HepG2 (cell line): ENCODE results near the gene KRT27. TPM values are rescaled to one million over a fixed set of nuclear protein-coding genes. Genes with fewer than 3 reads are reported as not detected.
A peak's percentile ranks its signal among the peaks of the same experiment; 100 is the strongest.
"Not testable (repeated sequence)": the region's sequence is repeated elsewhere in the genome, so short reads cannot be mapped to it uniquely, and the experiment has no call there.

Experiments used
- ATAC-seq: fragments of 200-7000 bp; cut with Tn5 transposase; 3 replicates; pipeline ENCODE4 v1.9.1; 2020; ENCODE audit warnings: mild to moderate bottlenecking, moderate library complexity
- BruUV-seq: library from RNA; stranded (reverse); fragments of 400-500 nt; replicated peaks from 2 replicates; lab custom pipeline; 2021; lab: Mats Ljungman, UMichigan
- CTCF ChIA-PET: fragments of 300-600 bp; formaldehyde crosslinking; extraction: SDS; loops from one replicate; lab custom pipeline; 2021; ENCODE audit warnings: low total read pairs, inconsistent platforms, low intra/inter-chr PET ratio; lab: Yijun Ruan, JAX
- POLR2A ChIA-PET: fragments of 350-600 bp; sonication (Branson Sonifier 250); formaldehyde crosslinking; loops from one replicate; lab custom pipeline; 2020; ENCODE audit warnings: antibody characterized with exemption, inconsistent platforms; lab: Yijun Ruan, JAX
- DNase-seq: peaks from one replicate; pipeline ENCODE4 v3.0.0-alpha.2; 2015; ENCODE audit warnings: low spot score
- FAIRE-seq: peaks from 3 replicates; lab custom pipeline; 2011; peaks lifted over from hg19 to GRCh38; lab: Jason Lieb, UNC
- H2AFZ ChIP-seq: one replicate; pipeline ENCODE4 v1.6.1; 2011; ENCODE audit warnings: low read length, inconsistent platforms
- H3K27ac ChIP-seq: fragments of 300-600 bp; 3 replicates; pipeline ENCODE4 v1.8.0; 2011; ENCODE audit warnings: mixed run types, mild to moderate bottlenecking, mixed read lengths, low read length, inconsistent platforms; ENCODE audit not compliant: insufficient read depth; ENCODE audit errors: extremely low read length
- H3K27me3 ChIP-seq, 2 experiments: fragments of 200-600 bp in 1 of 2; 2 replicates in 1 of 2; 3 replicates in 1 of 2; pipeline versions ENCODE4 v1.6.0 to v1.8.0; 2011; ENCODE audit warnings: low read length in 2 of 2, mild to moderate bottlenecking in 2 of 2, moderate library complexity in 2 of 2, inconsistent platforms in 1 of 2; ENCODE audit not compliant: insufficient read depth in 2 of 2, control insufficient read depth in 1 of 2
- H3K36me3 ChIP-seq, 2 experiments: fragments of 200-600 bp in 1 of 2; replicated peaks in 1 of 2; 2 replicates in 1 of 2; 3 replicates in 1 of 2; pipeline versions ENCODE4 v1.5.1 to v1.8.0; 2011; ENCODE audit warnings: low read length in 2 of 2, inconsistent platforms in 1 of 2; ENCODE audit not compliant: insufficient read depth in 2 of 2, control insufficient read depth in 1 of 2
- H3K4me1 ChIP-seq: 2 replicates; pipeline ENCODE4 v1.5.1; 2012; ENCODE audit warnings: low read length, inconsistent platforms; ENCODE audit not compliant: insufficient read depth
- H3K4me2 ChIP-seq: 2 replicates; pipeline ENCODE4 v1.6.0; 2011; ENCODE audit warnings: low read depth, low read length, inconsistent platforms
- H3K4me3 ChIP-seq, 3 experiments: fragments of 200-600 bp in 1 of 3; sonication (generic), shearing (Covaris generic) in 1 of 3; replicated peaks in 1 of 3; 2 replicates each; pipeline ENCODE4 v1.5.1; 2011 to 2016; ENCODE audit warnings: low read length in 3 of 3, inconsistent platforms in 2 of 3, low read depth in 2 of 3, mild to moderate bottlenecking in 2 of 3, control low read depth in 1 of 3, mixed read lengths in 1 of 3; ENCODE audit not compliant: insufficient read depth in 1 of 3
- H3K79me2 ChIP-seq: one replicate; pipeline ENCODE4 v1.6.1; 2011; ENCODE audit warnings: low read length, inconsistent platforms; ENCODE audit not compliant: insufficient read depth
- H3K9ac ChIP-seq: 2 replicates; pipeline ENCODE4 v1.6.0; 2011; ENCODE audit warnings: mild to moderate bottlenecking, low read depth, low read length, inconsistent platforms; ENCODE audit not compliant: insufficient read depth
- H3K9me3 ChIP-seq: 2 replicates; pipeline ENCODE4 v1.5.1; 2012; ENCODE audit warnings: mild to moderate bottlenecking, low read length
- H4K20me1 ChIP-seq: 2 replicates; pipeline ENCODE4 v1.6.0; 2011; ENCODE audit warnings: inconsistent platforms, mild to moderate bottlenecking, low read length, moderate library complexity; ENCODE audit not compliant: insufficient read depth
- MED8 ChIP-seq: sonication (generic); formaldehyde crosslinking; IDR thresholded peaks from 2 replicates; pipeline ENCODE4 v1.8.1; 2023; ENCODE audit warnings: mild to moderate bottlenecking, missing genetic modification reagents; ENCODE audit not compliant: insufficient replicate concordance
- MNT ChIP-seq: fragments of 450-650 bp; IDR thresholded peaks from 2 replicates; pipeline ENCODE4 v1.6.1; 2016
- MYNN ChIP-seq: sonication (generic); formaldehyde crosslinking; IDR thresholded peaks from 2 replicates; pipeline ENCODE4 v1.4.0; 2020; ENCODE audit warnings: mild to moderate bottlenecking, low read depth, missing genetic modification reagents
- NCOR1 ChIP-seq: fragments of 200-600 bp; sonication (generic); IDR thresholded peaks from 2 replicates; pipeline ENCODE4 v1.7.0; 2017; ENCODE audit warnings: antibody characterized with exemption, low read length, borderline replicate concordance
- NFRKB ChIP-seq: fragments of 450-650 bp; IDR thresholded peaks from 2 replicates; pipeline ENCODE4 v1.6.1; 2017
- PCBP1 ChIP-seq: fragments of 200-400 bp; formaldehyde crosslinking; IDR thresholded peaks from 2 replicates; pipeline ENCODE4 v1.6.1; 2017; ENCODE audit warnings: mild to moderate bottlenecking, low read depth, low read length, borderline replicate concordance
- TGIF2 ChIP-seq: IDR thresholded peaks from 2 replicates; pipeline ENCODE4 v1.6.1; 2016; ENCODE audit warnings: control low read depth, missing compliant biosample characterization
- ZNF235 ChIP-seq: sonication (generic); formaldehyde crosslinking; IDR thresholded peaks from 2 replicates; pipeline ENCODE4 v1.8.1; 2023; ENCODE audit warnings: mild to moderate bottlenecking, missing genetic modification reagents, borderline replicate concordance
- ZNF251 ChIP-seq: sonication (generic); formaldehyde crosslinking; IDR thresholded peaks from 2 replicates; pipeline ENCODE4 v1.9.0; 2021; ENCODE audit warnings: mild to moderate bottlenecking, missing genetic modification reagents
- ZNF383 ChIP-seq: sonication (generic); formaldehyde crosslinking; IDR thresholded peaks from 2 replicates; pipeline ENCODE4 v1.4.0; 2020; ENCODE audit warnings: missing genetic modification reagents, mild to moderate bottlenecking, borderline replicate concordance
- WGBS: methylation state at CpG from one replicate; pipeline ENCODE4 v1.1.6; 2017; ENCODE audit warnings: low lambda C conversion rate; 5-methylcytosine and 5-hydroxymethylcytosine counted together
- in situ Hi-C: cut with HindIII; loops from 2 replicates; pipeline ENCODE4 v1.10.0; 2017; ENCODE audit warnings: low pct_unique_long_range_greater_than_20kb; ENCODE audit not compliant: extremely low pct_ligation_motif_present
- intact Hi-C: fragments of 100-400 bp; cut with micrococcal nuclease; formaldehyde crosslinking; loops from one replicate; pipeline ENCODE4 v1.10.0; 2022; ENCODE audit not compliant: unreplicated experiment
- polyA plus RNA-seq, 8 experiments: library from polyadenylated mRNA; depleted of rRNA in 3 of 8; stranded (reverse) in 7 of 8; unstranded in 1 of 8; fragments of >200 nt; fragmentation: Illumina TruSeq in 4 of 8; extraction: Trizol in 4 of 8; gene quantifications; 2 replicates each; pipeline versions ENCODE4 v1.2.1 to v1.2.3, GENCODE V29; 2011 to 2016; ENCODE audit warnings: low read depth in 4 of 8, missing spikeins in 1 of 8, mixed read lengths in 1 of 8; ENCODE audit not compliant: insufficient read depth in 1 of 8
- total RNA-seq, 5 experiments: library from RNA; depleted of rRNA; stranded (reverse); fragments of >200 nt; fragmentation: Illumina TruSeq; extraction: Trizol; gene quantifications; 2 replicates each; pipeline ENCODE4 v1.2.3, GENCODE V29; 2016; ENCODE audit warnings: low read depth in 1 of 5

Gene KRT27
- total and polyA plus RNA-seq, 2 of the 13 experiments (the other 11 are each of a cell fraction or from before 2014, with no cell fraction given) = not detected

GRCh38 chr17:40815381-40815780 lies 33.0 kb upstream of the KRT27 start:
- FAIRE-seq = no peak

DNA sequence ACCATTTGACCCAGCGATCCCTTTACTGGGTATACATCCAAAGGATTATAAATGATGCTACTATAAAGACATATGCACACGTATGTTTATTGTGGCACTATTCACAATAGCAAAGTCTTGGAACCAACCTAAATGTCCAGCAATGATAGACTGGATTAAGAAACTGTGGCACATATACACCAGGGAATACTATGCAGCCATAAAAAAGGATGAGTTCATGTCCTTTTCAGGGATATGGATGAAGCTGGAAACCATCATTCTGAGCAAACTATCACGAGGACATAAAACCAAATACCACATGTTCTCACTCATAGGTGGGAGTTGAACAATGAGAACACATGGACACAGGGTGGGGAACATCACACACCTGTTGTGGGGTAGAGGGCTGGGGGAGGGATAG lies 32.3 kb upstream of the KRT27 start:
- not testable (repeated sequence) for H3K4me2 ChIP-seq, BruUV-seq
- WGBS = 55% methylated on average over 3 of the region's 3 CpGs

More at GRCh38 chr17:40815381-40815780, 33.0 kb upstream of the KRT27 start:
- in situ Hi-C loops (no loop called here), intact Hi-C loops (no loop called here)
- ATAC-seq = no peak
- Histone ChIP-seq H3K4me1 (peaks cover 27% of the 10 kb centered on the region), H3K79me2 (peaks cover 20% of the 10 kb centered on the region), H3K9me3 (no peaks in the 10 kb centered on the region), H3K27me3 (no peaks in the 10 kb centered on the region; a peak in 1 of 5 replicates), H3K4me2 (no peak overlapping the region), H3K4me3 (no peak overlapping the region), H2AFZ (no peak overlapping the region), H3K9ac (no peak overlapping the region), H3K36me3 (peaks cover 4 to 7% of the 10 kb centered on the region in 2 experiments; a peak in 3 of 5 replicates), H4K20me1 (no peaks in the 10 kb centered on the region), H3K27ac (no peak overlapping the region)
- no peak for DNase-seq
- no TSS peak for BruUV-seq
- TF ChIP-seq TGIF2 (CRISPR knock-in tag) (no peak), ZNF235 (CRISPR knock-in tag) (no peak), NCOR1 (no peak), MYNN (CRISPR knock-in tag) (no peak), NFRKB (no peak), MED8 (no peak), ZNF251 (CRISPR knock-in tag) (no peak), PCBP1 (no peak), ZNF383 (CRISPR knock-in tag) (no peak)
- 74% methylated on average over 1 of the region's 1 CpG for WGBS
- CTCF ChIA-PET = no interaction called here
- POLR2A ChIA-PET = interaction anchor here (1.2 kb wide), 1 partner anchor 873 kb away, joined by 3 read pairs; the partner anchor contains the start of gene EIF1

More for the DNA sequence above, 32.3 kb upstream of the KRT27 start:
- FAIRE-seq, intact Hi-C loops, H2AFZ ChIP-seq, H3K27ac ChIP-seq, H3K4me3 ChIP-seq: not testable (repeated sequence)
- POLR2A ChIA-PET = interaction anchor here (1.2 kb wide), 1 partner anchor 874 kb away, joined by 3 read pairs; the partner anchor contains the start of gene EIF1
- peaks cover 20% of the 10 kb centered on the region for H3K4me1 ChIP-seq
- TF ChIP-seq MNT = peak; percentile 46
- TF ChIP-seq, all 625 proteins: peak for 1; not testable (repeated sequence) for 624
- CTCF ChIA-PET, H3K9ac ChIP-seq, H4K20me1 ChIP-seq, H3K36me3 ChIP-seq, H3K27me3 ChIP-seq, in situ Hi-C loops, ATAC-seq, DNase-seq, H3K9me3 ChIP-seq: not testable (repeated sequence)
- H3K79me2 ChIP-seq = peaks cover 13% of the 10 kb centered on the region
